Activated CD4-positive, alpha-beta T cell treated with anti-CD3 and anti-CD28 coated beads, Interleukin-2, amount 50 U/mL, for 48 hours (primary cell): ENCODE data around the gene SLC41A1.
A peak's percentile ranks its signal among the peaks of the same experiment; 100 is the strongest.

Experiments used
- DNase-seq, 2 experiments: peaks; one replicate each; pipeline ENCODE4 v3.0.0-alpha.2; 2020

The SLC41A1 gene

DNA sequence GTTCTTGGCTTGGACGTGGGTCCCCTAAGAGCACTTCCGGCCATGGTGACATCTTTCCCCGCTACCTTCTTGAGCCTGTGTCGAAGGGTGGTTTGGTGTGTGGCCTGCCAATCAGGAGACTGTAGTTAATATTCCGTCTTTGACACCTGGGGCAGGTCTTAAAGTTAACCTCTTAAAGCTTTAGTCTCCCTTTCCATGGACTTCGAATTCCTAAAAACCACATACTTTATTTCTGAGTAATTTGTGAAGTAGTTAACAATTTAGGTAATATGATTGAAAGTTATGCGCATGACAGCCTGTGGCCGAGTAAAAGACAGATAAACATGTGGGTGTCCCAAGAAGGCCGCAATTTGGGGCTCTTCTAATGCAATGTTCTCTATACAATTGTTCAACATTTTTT is 27.6 kb downstream of the SLC41A1 start:
- DNase-seq, result no peak

DNA sequence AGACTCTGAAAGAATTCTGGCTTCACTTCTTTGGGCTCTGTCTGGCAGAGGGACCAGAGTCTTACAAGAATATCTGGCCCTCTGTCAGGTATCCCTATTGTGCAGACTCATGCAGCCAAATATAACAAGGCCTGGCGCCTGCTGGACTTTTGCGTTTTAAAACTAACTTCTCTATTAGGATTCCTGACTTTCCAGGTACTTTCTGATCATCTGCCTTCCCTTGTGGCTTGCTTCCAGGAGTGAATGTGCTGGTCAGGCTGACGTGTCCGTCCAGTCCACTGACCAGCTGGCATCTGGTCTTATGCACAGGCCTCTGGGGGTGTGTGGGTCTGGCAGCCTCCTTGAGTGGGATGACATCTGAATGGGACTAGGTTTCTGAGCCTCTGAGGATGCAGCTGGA is 29.1 kb downstream of the SLC41A1 start:
- no peak for DNase-seq

DNA sequence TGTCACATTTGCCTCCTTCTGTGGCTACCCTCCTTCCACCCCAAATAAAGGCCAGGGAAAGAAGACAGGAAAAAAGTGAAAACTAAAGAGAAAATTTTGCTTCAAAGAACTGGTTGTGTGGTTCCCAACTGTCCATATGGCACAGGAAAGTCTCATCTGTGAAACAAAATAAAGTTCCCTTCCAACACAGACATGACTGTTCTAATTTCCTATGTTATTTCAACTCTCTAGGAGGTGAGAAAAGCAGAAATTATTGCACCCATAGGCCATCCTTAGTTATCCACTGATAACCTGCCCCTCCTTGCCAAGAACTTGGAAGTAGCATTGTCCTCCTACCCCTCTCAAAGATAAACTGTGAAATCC is 29.6 kb downstream of the SLC41A1 start:
- DNase-seq, result no peak

DNA sequence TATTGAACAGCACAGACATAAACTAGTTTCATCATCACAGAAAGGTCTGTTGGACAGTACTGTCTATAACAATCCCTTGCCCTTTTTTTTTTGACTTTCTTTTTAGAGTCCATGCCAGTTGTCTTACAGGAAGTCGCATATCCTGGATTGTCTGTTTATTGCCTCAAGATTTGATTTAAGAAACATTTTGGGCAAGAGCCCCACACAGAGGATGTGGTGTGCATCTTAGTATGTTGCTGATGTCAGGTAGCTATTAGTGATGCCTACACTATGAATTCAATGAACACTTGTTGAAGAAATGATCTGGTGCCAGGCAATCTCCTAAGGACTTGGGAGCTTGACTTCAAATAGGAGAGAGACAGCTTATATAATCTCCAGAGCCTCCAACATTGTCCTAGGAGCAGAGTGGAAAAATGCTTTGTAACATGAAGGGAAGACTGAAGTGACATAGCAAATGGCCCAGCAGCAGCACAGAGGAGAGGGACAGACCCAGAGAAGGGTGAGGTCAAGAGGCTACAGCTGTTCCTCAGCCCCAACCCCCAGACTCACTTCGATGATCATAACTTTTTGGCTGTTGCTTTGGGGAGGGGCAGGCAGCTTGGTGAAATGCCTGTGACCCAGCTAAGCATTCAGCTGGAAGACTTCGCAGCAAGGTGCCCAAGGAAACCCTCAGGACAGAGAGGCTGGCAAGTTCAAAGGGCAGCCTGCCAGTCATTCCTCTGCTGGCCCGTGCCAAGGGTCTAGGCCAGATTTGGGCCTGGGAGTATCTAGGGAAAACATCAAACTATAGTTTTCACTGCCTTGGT is 30.2 kb downstream of the SLC41A1 start:
- DNase-seq, result no peak

DNA sequence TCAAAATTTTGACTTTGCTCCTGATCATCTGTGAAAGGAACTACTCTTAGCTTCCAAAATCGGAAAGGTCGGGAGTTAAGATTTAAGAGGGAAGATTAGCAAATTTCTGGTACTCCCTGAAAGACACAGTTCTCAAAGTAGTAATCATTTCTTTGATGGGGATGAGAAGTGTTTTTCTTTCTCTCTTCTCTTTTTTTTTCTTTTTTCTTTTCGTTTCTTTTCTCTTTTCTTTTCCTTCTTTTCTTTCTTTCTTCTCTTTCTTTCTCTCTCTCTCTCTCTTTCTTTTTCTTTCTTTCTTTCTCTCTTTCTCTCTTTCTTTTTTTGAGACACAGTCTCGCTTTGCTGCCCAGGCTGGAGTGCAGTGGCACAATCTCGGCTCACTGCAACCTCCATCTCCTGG is 32.7 kb downstream of the SLC41A1 start:
- no peak for DNase-seq

DNA sequence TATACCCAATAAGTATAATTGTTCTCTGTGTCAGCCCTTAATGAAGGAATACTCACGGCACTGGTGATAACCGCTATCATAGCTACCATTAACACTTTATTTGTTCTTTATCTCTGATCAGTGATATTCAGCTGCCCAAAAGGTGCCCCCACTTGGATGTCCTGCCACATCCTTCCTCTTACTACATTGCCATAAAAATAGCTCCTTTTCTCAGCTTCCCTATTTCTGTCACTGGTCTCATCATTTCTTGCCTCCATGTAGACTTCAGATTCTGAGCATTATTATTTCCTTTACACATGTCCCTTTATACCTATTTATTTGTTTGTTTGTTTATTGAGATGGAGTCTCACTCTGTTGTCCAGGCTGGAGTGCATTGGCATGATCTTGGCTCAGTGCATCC is 35.0 kb downstream of the SLC41A1 start:
- no peak for DNase-seq

DNA sequence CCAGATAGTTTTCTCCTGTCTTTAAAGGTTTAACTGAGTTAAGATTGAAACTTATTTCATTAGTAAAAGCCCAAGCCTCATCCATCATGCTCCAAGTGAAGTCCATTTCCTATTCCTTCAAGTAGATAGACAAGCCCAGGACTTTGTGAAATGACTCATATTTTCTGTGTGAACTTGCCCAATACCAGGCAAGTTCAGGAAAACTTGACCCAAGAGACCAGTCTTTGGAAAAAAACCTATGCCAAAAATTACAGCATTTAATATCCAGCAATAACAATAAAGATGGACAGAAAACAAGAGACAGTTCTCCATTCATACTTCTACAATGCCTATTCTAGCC is 37.3 kb downstream of the SLC41A1 start:
- no peak for DNase-seq

DNA sequence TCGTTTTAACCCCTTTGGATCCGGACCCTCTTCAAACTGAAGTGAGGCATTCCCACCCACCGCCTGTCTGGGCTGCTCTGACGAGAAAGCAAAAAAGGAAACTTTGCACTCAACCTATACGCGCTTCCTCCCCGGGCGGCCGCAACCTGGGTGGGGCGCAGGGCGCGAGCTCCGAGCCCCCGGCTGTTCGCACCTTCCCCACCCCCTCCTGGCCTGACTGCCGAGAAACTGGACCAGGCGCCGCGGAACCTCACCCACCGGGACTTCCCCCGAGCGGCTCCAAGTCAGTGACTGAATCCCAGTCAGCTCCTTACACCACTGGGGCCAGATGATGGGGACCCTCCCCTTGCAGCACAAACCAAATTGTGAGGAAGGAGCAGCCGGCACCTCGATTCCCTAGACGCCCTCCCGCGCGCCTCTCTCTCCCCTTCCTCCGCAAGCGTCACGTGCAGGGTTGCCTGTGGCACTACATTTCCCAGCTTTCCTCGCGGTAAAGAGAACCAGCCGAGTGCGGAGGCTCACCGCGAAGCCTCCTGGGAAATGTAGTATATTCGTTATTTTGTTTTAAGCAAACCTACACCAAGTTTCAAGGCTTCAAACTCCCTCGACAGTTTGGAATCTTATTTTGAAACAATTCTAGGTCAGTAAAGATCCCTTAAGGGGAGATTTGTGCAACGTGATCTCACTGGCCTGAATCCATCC is 37.8 kb downstream of the SLC41A1 start, which contains the start of gene RAB29:
Gene RAB29 (minus strand): TSS at position 468 of the 702 bp plus-strand sequence. CDS start 526 bp downstream, outside the sequence.
- peak; percentile 79 to 86 for DNase-seq

DNA sequence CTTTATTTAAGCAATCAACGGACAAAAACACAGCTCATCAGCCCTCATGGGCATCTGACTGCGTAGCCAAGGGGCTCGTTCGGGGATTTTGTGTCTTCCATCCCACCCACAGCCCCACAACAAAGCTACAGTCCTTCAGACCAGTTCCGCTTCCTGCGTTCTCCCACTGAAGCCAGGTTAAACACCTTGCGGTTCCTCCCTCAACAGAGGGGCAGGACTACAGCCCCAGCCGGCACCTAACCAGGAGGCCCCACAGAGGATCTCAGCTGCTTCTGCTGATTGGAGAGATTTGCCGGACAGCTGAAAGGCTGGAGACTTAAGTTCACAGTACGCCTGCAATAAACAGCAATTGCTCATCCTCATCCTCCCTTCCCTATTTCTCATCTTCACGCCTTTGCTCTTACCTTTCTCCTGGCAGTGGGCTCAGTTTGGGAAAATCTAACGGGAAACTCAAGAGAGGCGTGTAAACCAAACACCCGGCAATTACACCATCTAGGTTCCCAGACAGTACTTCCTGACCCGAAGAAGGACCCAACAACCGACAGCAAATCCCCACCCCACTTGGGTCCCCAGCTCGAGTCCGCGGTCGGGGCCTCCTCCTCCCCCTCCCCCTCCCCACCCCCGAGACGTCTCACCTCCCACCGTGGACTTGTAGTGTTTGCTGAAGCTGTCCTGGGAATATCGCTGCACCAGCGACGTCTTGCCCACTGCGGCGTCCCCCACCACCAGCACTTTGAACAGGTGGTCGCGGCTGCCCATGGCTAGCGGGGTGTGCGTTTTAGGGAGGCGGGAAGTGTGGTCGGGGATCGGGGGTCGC is 38.6 kb downstream of the SLC41A1 start:
- DNase-seq, result peak; percentile 41 to 55

DNA sequence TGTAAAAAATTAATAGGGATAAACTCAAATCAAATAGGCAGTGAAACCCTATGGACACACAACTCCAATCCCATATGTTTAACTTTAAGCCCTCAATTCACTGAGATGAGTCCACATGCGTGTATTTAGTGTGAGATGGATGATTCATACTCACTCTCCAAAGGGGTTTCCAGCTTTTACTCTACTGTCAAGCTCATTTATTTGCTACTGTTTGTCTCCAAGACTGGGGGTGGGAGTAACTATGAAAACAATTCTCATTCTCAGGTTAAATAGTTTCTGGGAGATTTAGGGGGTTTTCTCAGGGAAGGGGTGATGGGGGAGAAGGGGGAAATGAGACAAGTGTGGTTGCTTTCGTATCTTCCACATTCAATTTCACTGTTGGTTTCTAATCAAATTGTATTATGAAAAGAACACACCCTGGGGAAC is 40.4 kb downstream of the SLC41A1 start:
- no peak for DNase-seq

DNA sequence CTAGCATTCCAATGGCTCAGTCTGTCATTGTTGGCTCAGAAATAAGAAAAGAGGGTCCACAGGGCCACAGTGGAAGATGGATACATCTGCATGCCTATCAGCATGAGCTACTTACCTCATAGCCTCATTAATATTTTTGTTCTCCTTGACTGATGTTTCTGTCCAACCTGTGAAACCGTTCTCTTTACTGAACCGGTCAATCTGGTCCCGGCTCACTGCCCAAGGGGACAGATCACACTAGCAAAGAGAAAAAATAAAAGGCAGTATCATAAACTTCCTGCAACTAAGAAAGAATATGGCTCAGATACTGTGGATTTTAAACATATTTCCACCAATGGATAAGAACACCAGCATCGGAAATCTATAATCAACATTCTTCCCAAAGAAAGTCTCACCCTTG is 42.4 kb downstream of the SLC41A1 start:
- no peak for DNase-seq

DNA sequence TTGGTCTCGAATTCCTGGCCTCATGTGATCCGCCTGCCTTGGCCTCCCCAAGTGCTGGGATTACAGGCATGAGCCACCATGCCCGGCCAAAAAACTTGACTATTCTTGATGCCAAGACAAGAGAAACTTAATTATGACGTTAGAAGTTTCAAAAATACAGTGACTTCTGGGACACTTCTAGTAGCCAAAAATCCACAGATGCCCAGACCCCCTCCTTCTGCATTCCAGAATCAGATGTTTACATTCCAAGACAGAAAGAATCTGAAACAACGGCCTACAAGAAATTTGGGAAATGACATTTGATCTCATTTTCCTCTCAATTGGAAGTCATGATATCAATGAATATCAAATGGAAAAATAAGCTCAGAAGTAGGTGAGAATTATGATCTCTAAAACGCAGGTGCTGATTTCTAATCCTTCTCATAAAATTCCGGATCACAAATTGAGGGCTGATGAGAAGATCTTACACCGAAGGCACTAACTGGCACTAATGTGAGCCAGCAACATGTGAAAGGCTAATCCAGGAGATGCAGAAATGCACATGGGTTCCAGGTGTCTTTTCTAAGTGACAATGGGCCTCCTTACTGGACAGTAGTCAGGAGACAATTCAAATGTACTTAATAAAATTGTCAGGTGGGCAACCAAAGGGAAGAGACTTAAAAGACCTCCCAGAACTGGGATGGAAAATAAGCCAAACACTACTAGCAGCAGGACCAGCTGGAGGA is 43.2 kb downstream of the SLC41A1 start:
- no peak for DNase-seq

DNA sequence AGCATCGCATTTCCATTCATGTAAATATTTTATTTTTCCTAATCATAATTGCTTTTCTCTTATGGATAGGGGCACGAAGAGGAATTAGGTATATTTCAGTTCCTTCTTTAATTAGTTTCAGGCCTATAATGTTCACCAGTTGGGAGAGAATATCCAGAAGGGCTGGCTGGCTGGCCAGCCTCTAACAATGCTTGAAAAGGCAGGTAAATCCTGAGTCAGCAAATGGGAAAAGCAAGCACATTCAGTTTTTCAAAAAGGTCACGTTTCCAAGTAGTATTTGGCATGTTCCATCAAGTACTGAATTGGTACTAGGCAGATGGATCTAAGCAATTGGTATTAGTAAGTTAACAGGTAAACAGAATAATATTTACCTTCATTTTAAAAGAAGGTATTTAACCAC is 45.8 kb downstream of the SLC41A1 start:
- DNase-seq, result no peak

DNA sequence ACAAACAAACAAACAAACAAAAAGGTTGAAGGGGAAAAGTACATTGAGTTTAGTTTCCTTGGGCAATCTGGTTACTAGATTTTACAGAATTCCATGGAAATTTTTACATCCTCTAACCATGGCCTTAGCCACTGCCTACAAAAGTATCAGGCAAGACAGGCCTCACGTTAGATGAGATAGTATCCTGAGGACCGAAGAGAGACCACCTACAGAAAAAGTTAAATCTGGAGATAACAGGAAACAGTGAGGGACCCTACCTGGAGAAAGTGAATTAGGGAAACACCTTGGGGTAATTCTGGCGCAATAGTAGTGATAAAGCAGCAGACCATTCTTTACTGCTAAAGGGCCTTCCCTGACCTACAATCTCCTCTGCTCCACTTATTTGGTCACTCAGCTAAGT is 46.4 kb downstream of the SLC41A1 start:
- DNase-seq, result no peak

DNA sequence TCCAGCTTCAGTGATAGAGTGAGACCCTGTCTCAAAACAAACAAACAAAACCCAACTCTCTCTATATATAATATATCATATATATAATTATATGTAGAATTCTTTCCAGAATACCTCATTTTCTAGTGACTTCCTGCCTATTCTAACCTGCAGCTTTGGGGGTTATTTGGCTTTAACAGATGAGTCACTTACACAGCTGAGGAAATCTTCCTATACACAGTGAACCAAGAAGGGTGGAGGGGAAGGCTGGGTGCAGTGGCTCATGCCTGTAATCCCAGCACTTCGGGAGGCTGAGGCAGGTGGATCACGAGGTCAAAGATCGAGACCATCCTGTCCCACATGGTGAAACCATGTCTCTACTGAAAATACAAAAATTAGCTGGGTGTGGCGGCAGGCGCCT is 47.0 kb downstream of the SLC41A1 start:
- no peak for DNase-seq

DNA sequence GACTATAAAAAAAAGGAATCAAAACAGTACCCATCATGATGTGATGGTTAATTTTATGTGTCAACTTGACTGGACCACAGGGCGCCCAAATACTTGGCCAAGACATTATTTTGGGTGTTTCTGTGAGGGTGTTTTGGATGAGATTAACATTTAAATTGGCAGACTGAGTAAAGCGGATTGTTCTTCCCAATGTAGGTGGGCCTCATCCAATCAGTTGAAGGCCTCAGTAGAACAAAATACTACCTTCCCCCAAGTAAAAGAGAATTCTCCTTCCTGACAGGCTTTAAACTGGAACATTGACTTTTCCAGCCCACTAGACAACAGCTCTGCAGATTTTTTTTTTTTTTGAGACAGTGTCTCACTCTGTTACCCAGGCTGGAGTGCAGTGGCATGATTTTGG is 48.4 kb downstream of the SLC41A1 start:
- no peak for DNase-seq

DNA sequence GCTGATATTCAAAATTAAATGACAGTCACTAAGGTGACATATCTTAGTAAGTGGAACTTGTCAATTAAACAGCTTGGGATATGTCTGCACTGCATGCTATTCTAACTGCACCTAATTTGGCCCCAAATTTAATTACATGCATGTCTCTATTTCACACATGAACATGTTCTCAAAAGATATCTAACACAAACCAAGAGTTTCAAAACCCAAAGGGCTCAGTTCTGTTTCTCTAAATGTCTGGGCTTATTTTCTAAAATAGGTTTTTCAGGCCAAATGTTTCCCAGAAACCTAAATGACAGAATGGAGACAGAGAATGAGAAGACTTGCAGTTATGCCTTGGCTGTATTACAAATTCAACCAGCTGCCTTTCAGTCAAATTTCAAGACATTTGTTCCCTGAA is 49.0 kb downstream of the SLC41A1 start:
- DNase-seq, result no peak

DNA sequence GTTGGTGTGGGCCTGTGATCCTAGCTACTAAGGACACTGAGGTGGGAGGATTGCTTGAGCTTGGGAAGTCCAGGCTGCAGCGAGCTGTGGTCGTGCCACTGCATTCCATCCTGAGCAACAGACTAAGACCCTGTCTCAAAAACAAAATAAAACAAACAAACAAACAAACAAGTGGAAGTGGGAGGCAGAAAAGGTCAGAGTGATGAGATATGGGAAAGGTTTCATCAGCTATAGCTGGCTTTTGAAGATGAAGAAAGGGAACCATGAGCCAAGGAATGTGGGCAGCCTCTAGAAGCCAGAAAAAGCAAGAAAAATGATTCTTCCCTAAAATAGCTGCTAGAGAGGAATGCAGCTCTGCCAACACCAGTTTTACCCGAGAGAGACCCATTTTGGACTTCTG is 52.4 kb downstream of the SLC41A1 start:
- DNase-seq, result no peak

DNA sequence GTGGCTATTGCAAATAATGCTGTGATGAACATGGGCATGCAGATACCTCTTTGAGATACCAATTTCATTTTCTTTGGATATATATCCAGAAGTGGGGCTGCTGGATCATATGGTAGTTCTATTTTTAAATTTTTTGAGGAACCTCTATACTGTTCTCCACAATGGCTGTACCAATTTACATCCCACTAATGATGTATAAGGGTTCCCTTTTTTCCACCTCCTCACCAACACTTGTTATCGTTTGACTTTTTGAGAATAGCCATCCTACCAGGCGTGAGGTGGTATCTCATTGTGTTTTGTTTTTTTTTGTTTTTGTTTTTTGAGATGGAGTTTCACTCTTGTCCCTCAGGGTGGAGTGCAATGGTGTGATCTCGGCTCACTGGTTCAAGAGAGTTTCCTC is 56.4 kb downstream of the SLC41A1 start:
- DNase-seq, result no peak

DNA sequence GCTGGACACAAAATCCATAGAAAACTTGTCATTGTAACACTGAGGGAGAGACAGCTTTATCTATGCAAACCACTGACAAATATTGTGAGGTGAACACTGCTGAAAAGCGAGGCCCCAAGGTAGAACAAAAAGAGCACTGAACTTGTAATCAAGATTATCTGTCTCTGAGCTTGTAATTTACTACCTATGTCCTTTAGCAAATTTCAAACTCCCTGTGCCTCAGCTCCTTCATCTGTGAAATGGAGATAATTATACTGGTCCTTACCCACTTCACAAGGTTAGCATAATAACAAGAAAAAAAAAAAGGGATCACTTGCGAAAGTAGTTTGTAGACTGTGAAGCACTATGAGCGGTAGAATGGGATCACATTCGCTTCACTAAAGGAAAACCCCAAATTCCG is 58.1 kb downstream of the SLC41A1 start:
- no peak for DNase-seq

DNA sequence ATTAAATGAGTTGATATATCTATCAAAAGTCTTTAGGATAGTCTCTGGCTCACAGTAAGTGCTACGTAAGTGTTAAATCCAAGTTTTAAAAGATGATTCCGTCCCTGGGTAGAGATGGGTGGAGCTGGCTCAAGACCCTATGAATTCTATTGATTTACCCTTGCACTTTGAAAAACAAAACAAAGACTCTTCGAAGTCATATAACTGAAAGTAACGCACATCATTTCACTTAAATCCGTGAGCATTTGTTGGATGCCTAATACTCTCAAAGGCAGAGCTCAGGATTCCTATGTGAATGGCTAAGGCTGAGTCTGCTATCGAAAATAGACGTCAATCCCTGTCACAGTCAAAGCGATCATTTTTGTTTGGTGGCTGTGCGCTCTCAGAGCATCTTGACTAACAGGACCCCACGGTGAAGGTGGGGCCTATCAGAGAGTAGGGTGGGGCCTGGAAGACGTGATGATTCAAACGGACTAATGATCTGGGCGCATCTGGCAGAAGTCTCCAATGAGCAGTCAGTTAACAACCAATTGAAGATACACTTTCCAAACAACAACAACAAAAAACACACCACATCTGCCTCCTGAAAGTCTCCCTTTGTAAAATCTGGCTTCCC is 61.9 kb downstream of the SLC41A1 start:
- DNase-seq, result no peak
